Right renal pelvis (tissue), 4 donors: ENCODE measurements around the gene TPP2. TPM values are rescaled to one million over a fixed set of nuclear protein-coding genes. Genes with fewer than 3 reads are reported as not detected.

Experiments used
- DNase-seq, 4 donors: peaks; one replicate each; pipeline ENCODE4 v3.0.0-alpha.2; 2013; ENCODE audit warnings: low read depth in 4 of 4, low spot score in 3 of 4, missing footprints in 1 of 4
- polyA plus RNA-seq, 4 donors: library from polyadenylated mRNA; unstranded; fragments of 120-200 nt; gene quantifications; one replicate each; pipeline ENCODE4 v1.2.1, GENCODE V29; 2013; ENCODE audit not compliant: insufficient read length in 4 of 4

The TPP2 gene
- polyA plus RNA-seq, 4 donors: 51.4 to 70.7 (median 61.4) TPM

DNA sequence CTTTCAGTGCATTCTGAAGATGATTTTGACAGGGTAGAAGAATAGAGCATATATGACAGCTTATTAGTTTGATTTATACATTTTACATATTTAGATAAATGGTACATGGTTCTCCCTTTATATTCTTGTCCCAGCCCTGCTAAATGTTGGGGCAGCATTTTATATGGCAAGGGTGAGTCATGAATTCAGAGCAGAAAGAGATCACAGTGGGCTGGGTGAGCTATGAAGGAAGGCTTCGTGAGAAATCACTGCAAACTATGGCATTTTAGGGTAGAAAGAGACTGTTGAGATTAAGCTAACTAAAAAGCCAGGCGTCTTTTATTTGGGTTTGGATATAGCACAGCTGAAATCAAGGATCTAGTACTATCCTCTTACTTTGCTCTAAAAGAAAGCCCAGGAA lies 122.0 kb downstream of the TPP2 start:
- DNase-seq: no peak

DNA sequence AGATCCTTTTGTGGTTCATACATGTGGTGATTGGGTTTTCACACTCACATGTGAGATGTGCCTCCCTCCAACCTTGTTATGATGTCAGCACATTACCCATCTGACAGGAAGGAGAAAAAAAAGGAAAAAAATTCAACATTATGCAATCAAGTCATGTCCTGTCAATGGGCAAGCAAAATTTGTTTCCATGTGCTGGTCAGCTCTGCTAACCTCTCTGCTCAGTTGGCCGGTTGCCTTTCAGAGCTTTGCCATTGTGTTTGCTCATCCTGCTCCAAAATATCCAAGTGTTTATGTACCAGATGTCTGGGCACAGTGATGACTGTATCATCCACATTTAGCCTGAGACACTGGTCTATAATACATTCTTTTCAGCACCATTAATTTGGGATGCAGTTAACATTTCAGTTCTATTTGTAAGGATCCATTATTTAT lies 125.0 kb downstream of the TPP2 start:
- DNase-seq: no peak

DNA sequence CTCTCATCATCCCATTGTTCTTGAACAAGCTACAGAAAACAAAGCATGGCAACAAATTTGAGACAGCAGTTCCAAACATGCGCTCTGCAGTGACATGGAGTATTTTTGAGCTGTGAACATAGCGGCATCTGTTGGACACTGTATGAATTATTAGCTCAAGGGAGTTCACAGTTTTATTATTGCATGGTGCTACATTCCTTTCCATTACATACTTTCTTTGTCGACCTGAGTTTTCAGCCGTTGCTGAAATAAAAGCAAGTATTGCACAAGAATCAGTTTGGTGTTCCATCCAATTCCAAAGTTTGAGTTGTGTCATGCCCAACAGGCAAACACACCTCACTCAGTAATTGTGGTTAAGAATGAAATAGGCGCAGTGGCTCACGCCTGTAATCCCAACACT lies 128.1 kb downstream of the TPP2 start:
- peak in 1 of 4 donors; percentile 26 for DNase-seq

DNA sequence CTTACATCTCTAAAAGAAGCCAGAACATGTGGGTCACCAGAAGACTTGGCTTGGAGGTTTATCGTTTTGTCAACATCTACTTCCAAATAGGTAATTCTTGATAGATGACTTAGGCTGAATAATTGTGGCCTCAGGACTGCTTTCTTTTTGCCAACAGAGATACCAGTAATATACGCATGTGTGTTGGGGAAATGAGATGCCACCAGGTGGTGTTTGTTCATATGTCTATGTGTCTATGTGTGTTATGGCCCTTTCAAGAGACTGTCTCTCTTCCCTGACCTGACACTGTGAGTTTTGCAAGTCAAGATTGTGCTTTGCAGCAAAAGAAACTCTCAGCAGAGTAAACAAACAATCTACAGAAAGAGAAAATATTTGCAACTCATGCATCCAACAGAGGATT lies 129.6 kb downstream of the TPP2 start:
- DNase-seq: no peak

Other genes starting within 250 kb of the TPP2 start
- gene FGF14, start 194.9 kb upstream of the TPP2 start, polyA plus RNA-seq: 1 to 10 TPM in 2 of 4 donors, under 1 TPM in 2; 0.47 to 1.3 (median 1.0) TPM
- gene METTL21C, start 98.1 kb downstream of the TPP2 start, polyA plus RNA-seq: 1 to 10 TPM in 2 of 4 donors, under 1 TPM in 2; 0.21 to 1.3 (median 0.74) TPM
- gene TEX30, start 176.8 kb downstream of the TPP2 start, polyA plus RNA-seq: 10 to 100 TPM; 34.0 to 36.7 (median 35.5) TPM
- 10 to 100 TPM; 48.9 to 57.8 (median 56.2) TPM for gene POGLUT2, start 202.0 kb downstream of the TPP2 start, polyA plus RNA-seq
- gene BIVM, start 202.1 kb downstream of the TPP2 start, polyA plus RNA-seq: 10 to 100 TPM; 45.8 to 63.6 (median 53.0) TPM
- gene ERCC5, start 249.0 kb downstream of the TPP2 start, polyA plus RNA-seq: 10 to 100 TPM; 73.8 to 79.8 (median 75.4) TPM